ENCODE results near the gene NRXN3.

NRXN3 gene

GRCh38 chr14:78228702-78229327, 58.6 kb downstream of the NRXN3 start:
- DNase-seq (ENCODE audit: low read depth, low spot score) = no peak
- no peak overlapping the region for H3K4me3 ChIP-seq (ENCODE audit: low read length)

GRCh38 chr14:78232231-78233000, 62.2 kb downstream of the NRXN3 start:
- DNase-seq (ENCODE audit: low read depth, low spot score) = no peak
- H3K4me3 ChIP-seq (ENCODE audit: low read length) = no peak overlapping the region

GRCh38 chr14:78238141-78238540, 68.0 kb downstream of the NRXN3 start:
- no peak for DNase-seq (ENCODE audit: low read depth, low spot score)
- H3K4me3 ChIP-seq (ENCODE audit: low read length) = no peak overlapping the region

- no peak for DNase-seq (ENCODE audit: low read depth, low spot score)
- H3K4me3 ChIP-seq (ENCODE audit: low read length) = no peak overlapping the region
Observed at GRCh38 chr14:78240567-78240966, 70.4 kb downstream of the NRXN3 start.

- no peak overlapping the region for H3K4me3 ChIP-seq (ENCODE audit: low read length)
- no peak for DNase-seq (ENCODE audit: low read depth, low spot score)
Observed at GRCh38 chr14:78242086-78242485, 71.9 kb downstream of the NRXN3 start.

- DNase-seq (ENCODE audit: low read depth, low spot score) = no peak
- no peak overlapping the region for H3K4me3 ChIP-seq (ENCODE audit: low read length)
Observed at GRCh38 chr14:78243187-78243586, 73.0 kb downstream of the NRXN3 start.

GRCh38 chr14:78245238-78245637, 75.1 kb downstream of the NRXN3 start:
- DNase-seq (ENCODE audit: low read depth, low spot score) = no peak
- H3K4me3 ChIP-seq (ENCODE audit: low read length) = no peak overlapping the region

GRCh38 chr14:78248501-78249090, 78.4 kb downstream of the NRXN3 start:
- no peak overlapping the region for H3K4me3 ChIP-seq (ENCODE audit: low read length)
- DNase-seq (ENCODE audit: low read depth, low spot score) = no peak

GRCh38 chr14:78251308-78251707, 81.1 kb downstream of the NRXN3 start:
- H3K4me3 ChIP-seq (ENCODE audit: low read length) = no peak overlapping the region
- no peak for DNase-seq (ENCODE audit: low read depth, low spot score)

GRCh38 chr14:78253986-78254385, 83.8 kb downstream of the NRXN3 start:
- no peak overlapping the region for H3K4me3 ChIP-seq (ENCODE audit: low read length)
- DNase-seq (ENCODE audit: low read depth, low spot score) = no peak

GRCh38 chr14:78254911-78255461, 84.8 kb downstream of the NRXN3 start:
- DNase-seq (ENCODE audit: low read depth, low spot score) = peak; percentile 35

GRCh38 chr14:78259831-78260230, 89.7 kb downstream of the NRXN3 start:
- no peak overlapping the region for H3K4me3 ChIP-seq (ENCODE audit: low read length)
- no peak for DNase-seq (ENCODE audit: low read depth, low spot score)

More at GRCh38 chr14:78254911-78255461, 84.8 kb downstream of the NRXN3 start:
- no peak overlapping the region for H3K4me3 ChIP-seq (ENCODE audit: low read length)

GRCh38 chr14:78278464-78279250, 108.5 kb downstream of the NRXN3 start:
- peak; percentile 14 for DNase-seq (ENCODE audit: low read depth, low spot score)
- no peak overlapping the region for H3K4me3 ChIP-seq (ENCODE audit: low read length)

- no peak for DNase-seq (ENCODE audit: low read depth, low spot score)
Observed at GRCh38 chr14:78282437-78282836, 112.3 kb downstream of the NRXN3 start.

GRCh38 chr14:78286210-78286609, 116.0 kb downstream of the NRXN3 start:
- no peak overlapping the region for H3K4me3 ChIP-seq (ENCODE audit: low read length)
- DNase-seq (ENCODE audit: low read depth, low spot score) = no peak

More at GRCh38 chr14:78282437-78282836, 112.3 kb downstream of the NRXN3 start:
- no peak overlapping the region for H3K4me3 ChIP-seq (ENCODE audit: low read length)

GRCh38 chr14:78292003-78292402, 121.8 kb downstream of the NRXN3 start:
- no peak overlapping the region for H3K4me3 ChIP-seq (ENCODE audit: low read length)
- DNase-seq (ENCODE audit: low read depth, low spot score) = no peak

- no peak for DNase-seq (ENCODE audit: low read depth, low spot score)
- no peak overlapping the region for H3K4me3 ChIP-seq (ENCODE audit: low read length)
Observed at GRCh38 chr14:78297858-78298257, 127.7 kb downstream of the NRXN3 start.

GRCh38 chr14:78298298-78298697, 128.1 kb downstream of the NRXN3 start:
- no peak for DNase-seq (ENCODE audit: low read depth, low spot score)
- no peak overlapping the region for H3K4me3 ChIP-seq (ENCODE audit: low read length)

- no peak for DNase-seq (ENCODE audit: low read depth, low spot score)
- no peak overlapping the region for H3K4me3 ChIP-seq (ENCODE audit: low read length)
Observed at GRCh38 chr14:78302841-78303240, 132.7 kb downstream of the NRXN3 start.
